22Rv1 (cell line): ENCODE measurements around the gene DNASE2.
"Not testable (repeated sequence)": the region's sequence is repeated elsewhere in the genome, so short reads cannot be mapped to it uniquely, and the experiment has no call there.

Experiments
- H3K27ac ChIP-seq: fragments of 450-650 bp; 2 replicates; pipeline ENCODE4 v1.5.1; 2017
- ZFX ChIP-seq: fragments of 450-650 bp; IDR thresholded peaks from 2 replicates; pipeline ENCODE4 v1.6.1; 2017; ENCODE audit warnings: antibody characterized with exemption, borderline replicate concordance
- TF ChIP-seq, protein P1 (sequence below): fragments of 450-650 bp; IDR thresholded peaks from 2 replicates; pipeline ENCODE4 v1.5.1; 2017; ENCODE audit warnings: mild to moderate bottlenecking

Gene DNASE2, protein sequence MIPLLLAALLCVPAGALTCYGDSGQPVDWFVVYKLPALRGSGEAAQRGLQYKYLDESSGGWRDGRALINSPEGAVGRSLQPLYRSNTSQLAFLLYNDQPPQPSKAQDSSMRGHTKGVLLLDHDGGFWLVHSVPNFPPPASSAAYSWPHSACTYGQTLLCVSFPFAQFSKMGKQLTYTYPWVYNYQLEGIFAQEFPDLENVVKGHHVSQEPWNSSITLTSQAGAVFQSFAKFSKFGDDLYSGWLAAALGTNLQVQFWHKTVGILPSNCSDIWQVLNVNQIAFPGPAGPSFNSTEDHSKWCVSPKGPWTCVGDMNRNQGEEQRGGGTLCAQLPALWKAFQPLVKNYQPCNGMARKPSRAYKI

DNA sequence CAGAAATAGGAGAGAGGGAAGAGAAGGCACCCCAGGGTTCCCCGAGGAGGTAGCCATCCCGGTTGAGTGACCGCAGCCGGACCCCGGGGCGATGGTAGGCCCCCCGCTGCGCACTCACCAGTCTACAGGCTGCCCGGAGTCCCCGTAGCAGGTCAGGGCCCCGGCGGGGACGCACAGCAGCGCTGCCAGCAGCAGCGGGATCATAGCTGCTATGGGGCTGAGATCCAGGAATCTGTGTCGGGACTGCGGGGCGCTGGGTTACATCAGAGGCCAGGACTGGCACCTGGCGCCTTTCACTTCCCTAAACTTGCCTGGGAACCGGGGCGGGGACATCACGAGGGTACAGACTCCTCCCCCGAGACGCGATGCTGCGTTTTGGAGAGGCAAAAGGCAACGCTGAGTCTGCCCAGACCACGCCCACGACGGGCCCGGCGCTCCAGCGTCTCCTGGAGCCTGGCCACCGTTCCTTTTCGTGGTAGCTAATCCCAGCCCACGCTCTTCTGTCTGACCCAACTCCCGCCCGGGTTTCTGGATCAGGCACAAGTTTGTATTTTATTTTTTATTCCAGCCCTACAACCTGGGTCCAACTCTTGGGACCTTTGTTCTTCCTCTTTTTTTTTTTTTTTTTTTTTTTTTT is at the start of gene DNASE2:
Gene DNASE2, minus strand, starts transcription at position 278 of the 637 bp plus-strand sequence. Its CDS starts 74 bp downstream, at position 204.
- no peak for TF ChIP-seq ZFX
- TF ChIP-seq, protein P1, sequence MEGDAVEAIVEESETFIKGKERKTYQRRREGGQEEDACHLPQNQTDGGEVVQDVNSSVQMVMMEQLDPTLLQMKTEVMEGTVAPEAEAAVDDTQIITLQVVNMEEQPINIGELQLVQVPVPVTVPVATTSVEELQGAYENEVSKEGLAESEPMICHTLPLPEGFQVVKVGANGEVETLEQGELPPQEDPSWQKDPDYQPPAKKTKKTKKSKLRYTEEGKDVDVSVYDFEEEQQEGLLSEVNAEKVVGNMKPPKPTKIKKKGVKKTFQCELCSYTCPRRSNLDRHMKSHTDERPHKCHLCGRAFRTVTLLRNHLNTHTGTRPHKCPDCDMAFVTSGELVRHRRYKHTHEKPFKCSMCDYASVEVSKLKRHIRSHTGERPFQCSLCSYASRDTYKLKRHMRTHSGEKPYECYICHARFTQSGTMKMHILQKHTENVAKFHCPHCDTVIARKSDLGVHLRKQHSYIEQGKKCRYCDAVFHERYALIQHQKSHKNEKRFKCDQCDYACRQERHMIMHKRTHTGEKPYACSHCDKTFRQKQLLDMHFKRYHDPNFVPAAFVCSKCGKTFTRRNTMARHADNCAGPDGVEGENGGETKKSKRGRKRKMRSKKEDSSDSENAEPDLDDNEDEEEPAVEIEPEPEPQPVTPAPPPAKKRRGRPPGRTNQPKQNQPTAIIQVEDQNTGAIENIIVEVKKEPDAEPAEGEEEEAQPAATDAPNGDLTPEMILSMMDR = no peak
- H3K27ac ChIP-seq = peak within 1 kb of the TSS; percentile 81

DNA sequence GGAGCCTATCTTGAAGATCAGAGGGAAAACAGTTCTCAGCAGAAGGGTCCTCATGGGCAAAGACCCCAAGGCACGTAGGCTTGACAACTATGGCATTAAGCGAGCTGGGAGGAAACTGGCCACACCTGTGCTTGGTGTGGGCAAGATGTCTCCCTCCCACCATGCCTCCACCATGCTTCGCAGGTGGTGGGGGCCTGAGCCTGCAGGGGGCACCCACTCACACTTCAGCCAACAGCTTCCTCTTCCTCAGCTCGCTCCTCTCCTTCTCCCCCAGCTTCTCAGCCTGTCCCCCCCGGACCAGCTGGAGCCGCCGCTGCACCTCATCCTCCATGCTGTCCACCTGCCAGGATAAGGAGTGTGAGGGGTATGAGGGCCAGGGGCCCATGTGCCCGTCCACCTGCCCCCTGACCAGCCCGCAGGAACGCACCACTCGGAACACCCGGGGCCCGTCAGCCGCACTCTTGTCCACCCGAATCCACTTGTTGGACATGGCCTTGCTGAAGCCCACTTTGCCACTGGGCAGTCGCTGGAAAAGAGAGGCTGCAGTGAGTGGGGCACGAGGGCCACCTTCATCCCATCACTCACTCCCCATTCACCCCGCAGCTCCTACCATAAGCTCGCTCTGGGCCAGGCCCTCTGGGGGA is 48.9 kb upstream of the DNASE2 start:
- TF ChIP-seq, protein P1 = no peak
- no peak for TF ChIP-seq ZFX
- no peak overlapping the region for H3K27ac ChIP-seq

DNA sequence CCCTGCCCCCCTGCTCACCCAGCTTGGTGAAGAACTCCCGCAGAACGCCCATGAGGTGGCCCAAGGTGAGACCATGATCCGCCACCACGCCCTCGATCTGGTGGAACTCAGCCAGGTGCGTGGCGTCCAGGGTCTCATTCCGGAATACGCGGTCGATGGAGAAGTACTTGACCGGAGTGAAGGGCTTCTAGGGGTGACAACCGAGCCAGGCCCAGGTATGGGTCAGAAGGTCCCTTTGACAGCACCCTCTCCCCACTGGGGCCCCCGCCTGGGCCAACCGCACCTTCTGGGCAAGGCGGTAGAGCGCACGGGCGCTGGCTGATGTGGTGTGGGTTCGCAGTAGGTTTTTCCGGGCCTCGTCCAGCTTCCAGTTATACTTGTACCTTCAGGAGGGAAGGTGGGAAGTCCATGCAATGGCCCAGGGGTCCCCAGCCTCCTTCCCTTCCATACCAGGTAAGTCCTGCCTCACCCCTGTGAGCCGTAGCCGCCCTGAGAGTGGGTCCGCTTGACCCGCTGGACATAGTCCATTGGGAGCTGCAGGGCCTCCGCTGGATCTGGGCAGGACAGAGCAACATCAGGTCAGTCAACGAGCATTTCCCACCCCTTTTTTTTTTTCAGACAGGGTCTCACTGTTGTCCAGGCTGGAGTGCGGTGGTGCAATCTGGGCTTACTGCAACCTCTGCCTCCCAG is 43.5 kb upstream of the DNASE2 start:
- TF ChIP-seq, protein P1 = no peak
- no peak for TF ChIP-seq ZFX
- H3K27ac ChIP-seq = no peak overlapping the region

DNA sequence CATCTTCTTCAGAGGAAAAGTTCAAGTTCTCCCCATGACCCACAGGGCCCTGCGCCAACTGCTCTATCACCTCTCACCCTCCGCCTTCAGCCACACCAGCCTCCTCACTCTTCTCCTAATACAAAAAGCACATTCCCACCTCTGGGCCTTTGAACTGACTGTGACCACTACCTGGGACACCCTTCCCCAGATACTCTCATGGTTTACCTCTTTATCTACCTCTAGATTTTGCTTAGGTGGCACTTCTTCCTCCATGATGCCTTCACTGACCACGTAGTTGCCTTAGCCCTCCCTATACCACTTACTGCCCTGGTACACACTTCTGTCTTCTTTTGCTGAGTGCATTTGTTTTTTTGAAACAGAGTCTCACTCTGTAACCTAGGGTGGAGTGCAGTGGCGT is 41.7 kb upstream of the DNASE2 start:
- no peak overlapping the region for H3K27ac ChIP-seq
- TF ChIP-seq ZFX = no peak
- TF ChIP-seq, protein P1 = no peak

DNA sequence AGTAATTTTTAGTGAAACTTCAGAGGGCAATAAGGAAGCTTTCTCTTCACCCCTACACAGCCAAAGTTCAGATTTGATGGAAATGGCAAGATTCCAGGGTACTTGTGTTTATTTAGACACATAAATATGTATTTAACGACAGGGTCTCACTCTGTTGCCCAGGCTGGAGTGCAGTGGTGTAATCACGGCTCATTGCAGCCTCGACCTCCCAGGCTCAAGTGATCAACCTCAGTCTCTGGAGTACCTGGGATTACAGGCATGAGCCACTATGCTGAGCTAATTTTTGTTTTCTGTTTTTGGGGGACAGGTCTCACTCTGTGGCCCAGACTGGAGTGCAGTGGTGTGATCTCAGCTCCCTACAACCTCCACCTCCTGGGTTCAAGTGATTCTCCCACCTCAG is 39.8 kb upstream of the DNASE2 start:
- TF ChIP-seq, protein P1 = no peak
- TF ChIP-seq ZFX = no peak
- peak overlapping the region; percentile 74 for H3K27ac ChIP-seq

DNA sequence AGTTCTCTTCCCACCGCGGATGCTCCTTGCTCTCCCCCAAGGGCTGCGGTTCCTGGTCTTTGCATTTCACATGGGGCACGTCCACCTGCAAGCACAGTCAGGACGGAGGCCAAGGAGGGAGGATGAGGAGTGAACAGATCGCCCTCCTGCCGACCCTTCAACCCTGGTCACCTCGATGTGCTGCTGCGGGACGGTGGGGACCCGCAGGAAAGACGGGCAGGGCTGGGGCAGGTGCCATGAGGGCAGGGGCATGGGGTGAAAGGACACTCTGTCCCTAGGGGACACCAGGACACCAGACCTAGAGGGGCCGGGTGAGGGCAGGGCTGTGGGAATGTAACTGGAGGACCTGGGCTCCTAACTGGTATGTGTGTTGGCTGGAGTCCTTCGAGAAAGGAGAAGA is 37.0 kb upstream of the DNASE2 start:
- TF ChIP-seq, protein P1 = no peak
- no peak for TF ChIP-seq ZFX
- H3K27ac ChIP-seq = peak overlapping the region; percentile 74; the same call in 1 of the 2 replicates

DNA sequence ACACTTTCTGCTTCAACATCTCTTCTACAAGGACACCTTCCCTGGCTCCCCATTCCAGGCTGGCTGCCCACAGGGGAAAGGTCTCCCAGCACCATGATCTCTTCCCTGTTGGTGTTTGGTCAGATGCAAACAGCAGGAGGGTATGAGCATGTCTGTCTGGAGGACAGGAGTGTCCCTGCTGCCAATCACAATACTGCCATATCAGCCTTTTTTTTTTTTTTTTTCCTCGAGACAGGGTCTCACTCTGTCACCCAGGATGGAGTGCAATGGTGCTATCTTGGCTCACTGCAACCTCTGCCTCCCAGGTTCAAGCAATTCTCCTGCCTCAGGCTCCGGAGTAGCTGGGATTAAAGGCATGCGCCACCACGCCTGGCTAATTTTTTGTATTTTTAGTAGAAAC is 34.6 kb upstream of the DNASE2 start:
- H3K27ac ChIP-seq = not testable (repeated sequence)
